HG02571 (cell line): Measurements from ENCODE around the gene SCN11A.
"Not testable (repeated sequence)": the region's sequence is repeated elsewhere in the genome, so short reads cannot be mapped to it uniquely, and the experiment has no call there.

Experiments used
- ATAC-seq: cut with Tn5 transposase; IDR thresholded peaks from one replicate; pipeline ENCODE4 v1.9.1; 2021; ENCODE audit warnings: mild to moderate bottlenecking, moderate library complexity; ENCODE audit not compliant: unreplicated experiment

SCN11A gene

DNA sequence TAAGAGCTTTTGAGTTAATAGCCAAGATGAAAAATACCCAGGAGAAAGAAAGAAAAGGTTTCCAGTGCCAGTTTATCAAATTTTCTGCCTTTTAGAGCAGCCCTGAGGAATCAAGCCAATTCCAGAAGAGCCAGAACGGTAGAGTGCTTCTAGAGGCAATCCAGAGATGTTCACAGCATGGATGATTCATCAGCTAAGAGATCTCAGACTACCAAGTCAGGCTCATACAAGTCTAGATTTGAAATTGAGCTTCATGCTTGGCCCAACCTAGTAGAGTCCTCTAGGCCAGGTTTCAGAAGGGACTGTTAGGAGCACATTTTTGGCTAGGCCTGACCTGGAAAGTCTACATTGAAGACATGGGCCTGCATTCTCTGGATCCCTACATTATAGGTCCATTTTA, 15.5 kb upstream of the SCN11A start:
- no peak for ATAC-seq

DNA sequence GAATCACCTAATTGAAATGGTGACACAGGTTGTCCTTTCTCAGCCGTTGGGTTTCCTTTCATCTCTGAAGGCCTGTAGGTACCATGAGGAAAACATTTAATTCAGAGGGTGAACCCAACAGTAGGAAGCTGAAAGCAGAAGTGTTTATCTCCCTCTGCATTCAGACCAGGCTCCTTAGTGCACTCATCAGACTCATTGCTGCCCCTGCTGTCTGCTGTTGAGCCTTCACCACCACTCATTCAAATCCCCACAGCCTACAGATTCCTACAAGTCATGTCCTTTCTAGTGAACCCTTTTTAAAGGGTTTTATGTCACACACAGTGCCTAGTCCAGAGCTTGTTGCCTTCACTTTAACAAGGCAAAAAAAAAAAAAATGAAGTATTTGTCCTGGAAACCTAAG, 13.5 kb upstream of the SCN11A start:
- peak; percentile 83 for ATAC-seq

DNA sequence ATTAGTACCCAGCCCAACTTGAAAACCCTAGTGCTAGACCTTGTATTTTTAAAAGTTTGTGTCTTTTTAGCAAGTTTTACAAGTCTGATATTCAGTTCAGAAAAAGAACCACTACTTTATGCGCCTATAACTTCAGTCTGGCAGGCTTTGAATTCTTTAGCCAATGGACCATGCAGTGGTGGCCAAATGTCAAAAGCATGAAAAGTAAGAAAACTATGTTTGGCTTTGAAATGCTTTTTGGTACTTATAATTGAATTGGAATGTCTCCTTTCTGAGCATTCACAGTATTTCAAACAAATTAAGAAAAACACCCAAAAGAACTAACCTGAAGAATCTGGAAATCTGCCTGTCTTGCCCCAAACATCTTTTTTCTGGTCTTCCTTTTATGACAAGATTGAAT, 12.9 kb upstream of the SCN11A start:
- ATAC-seq = no peak

DNA sequence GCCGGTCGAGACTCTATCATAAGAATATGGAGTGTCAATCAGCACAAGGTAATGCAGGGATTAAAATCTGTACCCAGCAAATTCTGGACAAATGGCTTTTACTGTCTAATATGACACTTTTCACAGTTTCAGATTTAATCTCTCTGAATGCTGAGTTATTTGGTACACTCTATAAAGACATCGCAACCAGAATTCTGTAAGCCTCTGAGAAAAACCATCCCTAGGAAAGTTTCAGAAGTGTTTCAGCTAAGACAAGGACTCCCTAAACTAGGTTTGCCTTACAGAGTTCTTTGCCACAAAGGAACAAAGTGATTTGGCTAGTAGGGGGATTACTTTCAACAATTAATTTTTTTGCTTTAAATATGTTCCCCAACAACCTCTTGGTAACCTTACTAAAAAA, 11.4 kb upstream of the SCN11A start:
- ATAC-seq = no peak

DNA sequence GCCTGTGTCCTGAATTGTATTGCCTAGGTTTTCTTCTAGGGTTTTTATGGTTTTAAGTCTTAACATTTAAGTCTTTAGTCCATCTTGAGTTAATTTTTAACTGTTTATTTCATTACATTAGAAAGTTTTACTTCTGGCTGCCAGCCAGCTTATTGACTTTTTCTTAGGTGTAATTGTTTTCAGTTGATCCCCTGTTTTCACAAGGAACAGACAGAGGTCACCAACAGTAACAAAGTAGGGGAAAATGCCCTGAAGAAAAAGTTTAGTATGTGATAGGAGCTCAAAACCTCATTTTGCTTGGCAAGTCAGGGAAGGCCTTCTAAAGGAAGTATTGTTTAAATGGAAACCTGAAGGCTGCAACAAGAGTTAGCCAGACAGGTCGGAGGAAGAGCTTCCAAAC, 10.4 kb upstream of the SCN11A start:
- ATAC-seq = no peak

DNA sequence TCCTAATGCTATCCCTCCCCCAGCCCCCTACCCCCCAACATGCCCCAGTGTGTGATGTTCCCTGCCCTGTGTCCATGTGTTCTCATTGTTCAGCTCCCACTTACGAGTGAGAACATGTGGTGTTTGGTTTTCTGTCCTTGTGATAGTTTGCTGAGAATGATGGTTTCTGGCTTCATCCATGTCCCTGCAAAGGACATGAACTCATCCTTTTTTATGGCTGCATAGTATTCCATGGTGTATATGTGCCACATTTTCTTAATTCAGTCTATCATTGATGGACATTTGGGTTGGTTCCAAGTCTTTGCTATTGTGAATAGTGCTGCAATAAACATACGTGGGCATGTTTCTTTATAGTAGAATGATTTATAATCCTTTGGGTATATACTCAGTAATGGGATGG, 9.5 kb upstream of the SCN11A start:
- not testable (repeated sequence) for ATAC-seq

DNA sequence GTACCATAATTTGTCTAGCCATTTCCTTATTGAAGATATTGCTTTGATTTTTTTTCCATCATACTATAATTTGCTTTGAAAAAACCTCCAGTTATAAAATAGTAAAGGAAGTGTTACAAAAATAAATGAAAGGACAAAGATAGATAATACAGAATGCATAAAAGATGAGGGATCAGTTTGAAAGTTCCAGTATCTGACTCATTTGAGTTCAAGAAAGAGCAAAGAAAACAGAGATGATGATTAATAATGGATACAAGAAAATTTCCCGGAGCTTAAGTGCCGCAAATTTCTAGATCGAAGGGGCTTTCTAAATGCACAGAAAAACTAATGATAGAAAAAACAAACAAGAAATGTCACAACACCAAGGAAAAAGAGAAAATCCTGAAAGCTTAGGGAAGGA, 4.4 kb upstream of the SCN11A start:
- no peak for ATAC-seq

DNA sequence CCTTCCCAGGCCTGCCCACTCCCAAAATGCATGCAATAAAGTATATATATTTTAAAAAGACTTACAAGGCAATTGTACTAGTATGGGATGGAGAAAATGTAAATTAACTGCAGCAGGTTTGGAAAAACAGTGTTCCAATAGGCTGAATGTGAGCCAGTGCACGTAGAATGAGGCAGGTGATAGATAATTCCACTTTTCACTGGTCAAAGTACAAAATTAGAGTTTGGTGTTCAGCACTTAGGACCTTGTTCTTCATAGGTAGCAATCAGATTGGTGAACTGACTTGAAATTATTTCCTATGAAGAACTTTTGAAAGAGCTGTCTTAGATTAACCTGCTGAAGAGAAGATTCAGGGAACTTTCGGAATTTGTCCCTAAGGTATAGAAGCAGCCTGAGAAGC, 2.0 kb upstream of the SCN11A start:
- no peak for ATAC-seq

DNA sequence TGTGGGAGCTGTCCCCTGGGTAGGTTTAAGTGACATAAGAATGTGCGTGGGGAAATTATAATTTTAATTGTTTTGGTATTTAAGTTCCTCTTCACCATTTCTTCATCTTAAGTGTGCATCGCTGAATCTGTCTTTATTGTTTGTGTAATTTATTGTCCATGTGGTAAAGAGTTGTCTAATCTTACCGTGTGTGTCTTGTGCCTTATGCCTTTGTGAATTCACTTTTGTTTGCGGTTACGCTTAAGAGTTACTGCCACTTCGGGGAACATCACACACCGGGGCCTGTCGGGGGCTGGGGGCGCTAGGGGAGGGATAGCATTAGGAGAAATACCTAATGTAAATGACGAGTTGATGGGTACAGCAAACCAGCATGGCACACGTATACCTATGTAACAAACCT, 839 bp upstream of the SCN11A start:
- ATAC-seq = no peak

DNA sequence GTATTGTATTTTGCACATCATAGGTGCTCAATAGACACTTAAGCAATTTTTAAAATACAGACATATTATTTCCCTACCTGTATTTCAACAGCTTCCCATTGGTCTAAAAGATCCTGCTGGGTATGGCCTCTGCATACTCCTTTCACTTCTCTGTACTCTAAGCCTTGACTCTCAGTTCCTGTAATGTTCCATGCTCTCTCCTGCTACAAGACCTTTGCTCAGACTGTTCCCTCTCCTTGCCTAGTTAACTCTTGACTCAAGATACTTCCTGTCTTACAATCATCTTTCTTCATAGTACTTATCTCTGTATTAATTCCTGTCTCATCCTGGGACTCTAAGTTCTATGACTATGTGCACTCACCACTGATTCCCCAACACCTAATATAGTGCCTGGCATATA, 1.7 kb downstream of the SCN11A start:
- no peak for ATAC-seq

DNA sequence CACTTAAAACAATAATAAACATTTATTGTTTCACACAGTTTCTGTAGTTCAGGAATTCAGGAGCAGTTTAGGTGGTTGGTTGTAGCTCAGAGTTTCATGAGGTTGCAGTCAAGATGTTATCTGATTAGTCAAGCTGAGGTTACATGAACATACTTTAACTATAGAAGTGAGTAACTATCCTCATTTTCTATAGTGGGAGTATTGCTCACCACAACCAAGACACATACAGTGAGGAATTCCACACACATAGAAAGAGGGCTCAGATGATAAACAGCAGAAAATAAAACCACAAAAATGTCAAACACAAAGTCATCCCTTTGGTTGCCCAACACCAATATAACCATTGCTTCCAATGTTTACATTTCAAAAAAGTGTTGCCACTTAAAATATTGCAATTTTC, 13.6 kb downstream of the SCN11A start:
- no peak for ATAC-seq

DNA sequence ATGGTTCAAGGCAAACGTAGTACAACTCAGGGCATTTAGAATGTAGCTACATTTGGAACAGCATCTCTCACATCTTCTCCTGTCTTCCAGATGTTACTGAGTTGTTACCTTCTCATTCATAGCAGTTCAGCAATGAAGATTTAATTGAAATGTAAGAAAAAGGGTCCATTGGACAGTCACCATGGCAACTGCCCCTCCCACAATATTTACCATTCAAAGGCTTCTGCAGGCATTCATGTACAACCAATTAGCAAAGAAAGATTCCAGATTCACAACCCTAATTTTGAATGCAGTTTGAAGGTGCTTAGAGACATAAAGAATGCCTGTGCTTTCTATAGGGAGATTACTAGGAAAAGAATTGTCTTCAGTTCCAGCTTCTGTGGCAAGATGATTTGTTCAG, 22.2 kb downstream of the SCN11A start:
- ATAC-seq = no peak

DNA sequence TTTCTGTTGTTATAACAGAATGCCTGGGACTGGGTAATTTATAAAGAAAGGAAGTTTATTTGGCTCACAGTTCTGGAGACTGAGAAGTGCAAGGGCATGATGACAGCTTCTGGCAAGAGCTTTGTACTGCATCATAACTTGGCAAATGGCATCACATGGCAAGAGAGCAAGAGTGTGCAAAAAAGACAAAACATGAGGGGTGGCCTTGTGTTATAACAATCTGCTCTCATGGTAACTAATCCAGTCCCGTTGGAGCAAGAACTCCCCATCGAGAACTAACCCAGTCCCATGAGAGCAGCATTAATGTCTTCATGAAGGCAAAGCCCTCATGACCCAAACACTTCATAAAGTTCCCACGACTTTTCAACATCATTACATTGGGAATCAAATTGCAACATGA, 23.2 kb downstream of the SCN11A start:
- no peak for ATAC-seq

DNA sequence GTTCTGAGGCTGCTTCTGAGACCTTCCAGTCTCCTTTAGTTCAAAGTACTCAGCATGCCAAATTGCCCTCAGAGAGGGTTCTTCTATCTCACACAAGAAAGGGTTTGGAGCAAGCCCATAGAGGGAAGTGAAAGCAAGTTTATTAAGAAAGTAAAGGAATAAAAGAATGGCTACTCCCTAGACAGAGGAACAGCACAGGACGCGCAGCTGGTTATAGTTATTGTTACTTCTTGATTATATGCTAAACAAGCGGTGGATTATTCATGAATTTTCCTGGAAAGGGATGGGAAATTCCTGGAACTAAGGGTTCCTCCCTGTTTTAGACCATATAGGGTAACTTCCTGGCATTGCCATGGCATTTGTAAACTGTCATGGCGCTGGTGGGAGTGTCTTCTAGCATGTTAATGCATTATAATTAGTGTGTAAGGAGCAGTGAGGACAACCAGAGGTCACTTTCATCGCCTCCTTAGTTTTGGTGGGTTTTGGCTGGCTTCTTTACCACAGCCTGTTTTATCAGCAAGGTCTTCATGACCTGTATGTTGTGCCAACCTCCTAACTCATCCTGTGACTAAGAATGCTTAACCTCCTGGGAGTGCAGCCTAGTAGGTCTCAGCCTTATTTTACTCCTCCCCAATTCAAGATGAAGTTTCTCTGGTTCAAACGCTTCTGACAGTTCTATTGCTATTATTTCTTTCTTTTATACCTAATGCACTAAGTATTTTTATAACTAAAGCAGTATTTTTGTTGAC, 26.3 kb downstream of the SCN11A start:
- no peak for ATAC-seq

DNA sequence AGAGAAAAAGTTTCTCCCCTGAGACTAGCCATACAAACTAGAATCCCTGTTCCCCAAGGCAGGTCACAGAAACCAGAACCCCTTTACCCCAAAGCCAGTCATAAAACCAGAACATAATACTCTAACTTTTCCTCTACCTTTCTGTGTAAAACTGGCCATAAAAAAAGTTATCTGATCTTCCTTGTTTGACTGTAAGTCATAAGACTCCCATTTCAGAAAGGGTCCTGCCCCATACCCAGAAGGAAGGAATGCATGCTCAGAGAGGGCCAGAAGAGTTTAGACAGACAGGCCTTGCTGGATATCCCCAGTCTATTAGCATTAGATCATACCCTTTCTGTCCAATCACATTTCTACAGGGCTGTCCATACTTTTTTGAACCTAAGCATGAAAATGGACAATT, 27.2 kb downstream of the SCN11A start:
- ATAC-seq = no peak

DNA sequence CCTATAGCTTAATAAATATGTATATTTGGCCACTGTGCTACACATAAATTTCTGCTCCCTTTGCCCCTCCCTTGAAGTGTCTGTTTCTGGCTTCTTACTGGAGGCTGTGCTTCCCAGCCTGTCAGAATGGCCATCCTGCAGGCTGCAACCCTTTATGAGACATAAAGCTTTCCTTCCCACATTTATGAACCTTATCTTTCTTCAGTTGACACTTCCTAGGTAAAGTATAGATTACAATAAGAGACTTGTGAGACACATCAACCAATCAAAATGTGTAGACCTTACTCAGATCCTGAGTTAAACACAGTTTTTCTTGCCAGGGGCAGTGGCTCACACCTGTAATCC, 29.5 kb downstream of the SCN11A start:
- no peak for ATAC-seq

DNA sequence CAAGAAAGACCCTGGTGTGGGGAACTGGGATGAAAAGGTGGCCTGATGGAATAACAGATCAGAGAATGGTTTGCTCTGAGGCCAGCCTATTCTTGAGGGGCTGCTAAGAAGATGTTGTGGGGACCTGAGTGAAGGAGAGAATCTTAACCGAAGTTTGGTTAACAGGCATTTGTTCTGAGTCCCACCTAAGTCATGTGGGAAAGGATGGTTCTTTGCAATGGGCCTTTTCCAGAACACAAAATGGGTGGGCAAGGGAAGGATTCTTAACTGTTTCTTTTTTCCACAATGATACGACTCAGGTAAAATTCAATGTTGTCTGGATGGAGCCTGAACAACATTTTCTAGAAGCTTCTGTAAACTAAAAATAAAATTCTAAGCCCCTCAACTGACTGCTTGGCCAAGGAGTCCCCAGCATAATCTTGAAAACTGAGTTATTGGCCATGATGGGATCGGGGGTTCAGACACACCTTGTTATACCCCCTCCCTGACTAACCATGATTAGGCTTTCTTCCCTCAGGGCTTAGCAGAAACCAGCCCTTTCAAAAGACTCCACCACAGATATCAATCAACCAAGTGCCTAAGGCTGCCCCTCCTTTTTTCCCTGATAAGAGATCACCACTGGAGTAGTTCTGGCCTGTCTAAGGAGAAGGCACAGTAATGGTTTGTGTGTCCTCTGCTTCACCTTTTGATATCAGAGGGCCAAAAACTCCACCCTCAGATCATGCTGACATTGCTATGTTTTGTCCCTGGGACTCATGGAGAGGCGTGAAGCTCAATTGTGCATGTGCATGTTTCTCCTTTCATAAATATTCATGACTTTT, 30.1 kb downstream of the SCN11A start:
- no peak for ATAC-seq

DNA sequence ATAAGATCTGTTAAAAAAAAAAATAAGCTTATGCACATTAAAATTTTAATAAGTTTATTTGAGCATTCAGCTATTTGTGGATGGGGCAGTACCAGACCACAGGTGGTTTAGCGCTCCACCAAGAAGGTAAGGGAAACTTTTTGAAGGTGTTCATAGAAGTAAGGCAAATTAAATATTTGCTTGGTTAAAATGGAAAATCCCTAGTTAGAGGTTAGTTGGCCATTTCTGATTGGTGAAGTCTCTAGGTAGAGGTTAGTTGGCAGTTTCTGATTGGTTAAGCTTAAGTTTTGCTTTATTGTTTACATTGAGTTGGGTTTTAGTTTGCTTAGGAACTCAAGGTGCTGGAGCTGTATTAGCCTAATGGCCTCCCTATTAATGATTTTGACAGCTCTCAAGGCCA, 30.7 kb downstream of the SCN11A start:
- ATAC-seq = no peak

DNA sequence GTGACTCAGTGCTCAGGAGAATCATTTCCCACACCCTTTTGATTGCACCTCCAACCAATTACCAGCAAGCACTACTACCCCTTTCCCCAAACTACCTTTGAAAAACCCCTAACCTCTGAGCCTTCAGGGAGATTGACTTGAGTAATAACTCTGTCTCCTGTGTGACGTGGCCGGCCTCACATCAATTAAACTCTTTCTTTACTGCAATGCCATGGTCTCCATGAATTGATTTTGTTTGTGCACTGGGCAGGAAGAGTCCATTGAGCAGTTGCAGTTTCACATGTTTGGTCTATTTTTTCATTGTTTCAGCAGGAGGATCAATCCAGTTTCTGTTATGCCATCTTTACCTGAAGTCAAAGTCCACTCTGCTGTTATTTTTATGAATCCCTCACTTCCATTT, 32.4 kb downstream of the SCN11A start:
- ATAC-seq = no peak

DNA sequence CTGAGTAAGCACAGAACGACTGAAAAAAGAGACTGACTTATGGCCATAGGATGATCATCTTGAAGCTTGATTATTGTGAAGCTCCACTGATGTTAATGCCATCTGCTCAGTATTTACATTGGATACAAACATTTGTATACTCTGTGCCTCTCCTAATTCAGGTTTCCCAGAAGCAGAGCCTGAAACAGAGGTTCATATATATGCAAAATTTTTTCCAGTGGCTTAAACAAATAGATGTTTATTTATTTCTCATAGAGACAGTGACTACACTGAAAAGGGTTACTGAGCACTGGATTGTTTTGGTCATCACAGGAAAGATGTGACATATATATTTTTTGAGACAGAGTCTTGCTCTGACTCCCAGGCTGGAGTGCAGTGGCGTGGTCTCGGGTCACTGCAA, 36.3 kb downstream of the SCN11A start:
- no peak for ATAC-seq

DNA sequence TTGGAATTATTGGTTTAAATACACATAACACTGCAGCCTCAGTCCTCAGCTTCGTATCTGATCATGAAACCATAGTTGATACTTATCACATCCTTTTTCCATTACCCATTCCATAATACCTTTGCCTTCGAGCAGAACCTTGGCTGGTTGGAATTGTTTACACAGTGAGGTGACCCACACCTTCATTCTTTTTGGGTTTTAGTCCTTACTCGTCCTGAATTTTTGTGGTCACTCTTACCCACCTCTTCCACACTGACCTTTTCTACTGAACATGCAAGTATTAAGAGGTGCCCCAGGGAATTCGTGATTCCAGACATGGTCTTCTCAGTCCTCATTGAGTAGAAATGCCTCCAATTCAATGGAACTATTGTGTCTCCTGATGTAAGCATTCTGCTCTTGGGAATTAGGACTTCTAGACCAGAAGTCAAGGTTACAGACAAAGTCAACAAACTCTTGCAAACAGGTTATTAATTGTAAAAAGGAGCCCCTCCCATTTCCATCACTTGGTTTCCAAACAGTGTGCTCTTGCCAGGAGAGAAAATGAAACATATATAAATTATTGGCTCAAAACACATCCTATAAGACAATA, 37.7 kb downstream of the SCN11A start:
- ATAC-seq = no peak

DNA sequence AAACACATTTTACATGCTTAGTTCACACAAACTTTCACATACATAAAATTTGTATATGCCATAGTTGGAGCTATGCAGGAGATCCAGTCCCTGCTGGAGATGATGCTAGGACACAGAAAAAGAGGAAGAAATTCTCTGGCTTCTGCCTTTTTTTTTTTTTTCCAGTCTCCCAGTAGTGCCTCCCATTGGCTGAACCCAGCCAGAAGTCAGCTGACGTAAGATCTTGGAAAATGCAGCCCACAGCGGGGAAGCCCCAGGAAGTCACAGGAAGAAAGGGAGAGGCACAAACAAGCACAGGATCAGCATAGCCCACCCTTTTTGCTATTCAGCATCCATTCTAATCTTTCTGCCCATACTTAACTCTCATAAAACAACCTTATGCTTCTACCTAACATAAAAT, 38.5 kb downstream of the SCN11A start:
- ATAC-seq = no peak
